ENCODE results near the gene TVP23C. TPM values are rescaled to one million over a fixed set of nuclear protein-coding genes. Genes with fewer than 3 reads are reported as not detected.
A peak's percentile ranks its signal among the peaks of the same experiment; 100 is the strongest.

The TVP23C gene
- total RNA-seq, 1 experiment from 2014 or later: 9.0 TPM

DNA sequence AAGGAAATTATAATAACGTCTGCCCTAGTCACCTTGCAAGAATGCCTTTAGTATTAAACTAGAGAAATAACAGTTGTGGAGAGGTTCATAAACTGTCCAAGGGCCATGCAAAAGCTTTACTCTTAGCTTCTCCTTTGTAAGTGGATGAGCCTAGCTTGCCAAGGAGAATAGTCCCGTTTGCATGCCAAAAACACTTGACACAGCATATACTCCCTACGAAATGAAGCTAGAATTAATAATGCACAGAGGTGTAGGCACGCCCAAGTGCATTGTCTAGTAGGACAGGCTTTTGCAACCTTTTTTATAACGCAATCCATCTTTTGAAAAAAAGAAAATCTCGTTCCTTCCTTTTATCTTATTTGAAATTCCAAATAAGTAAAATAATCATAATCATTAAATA is 83.1 kb downstream of the TVP23C start:
- in situ Hi-C loops (cut with HindIII; ENCODE audit: low pct_unique_long_range_greater_than_20kb, low sequenced_read_pairs): loop anchor here (25.0 kb wide), 1 partner anchor 93 kb away; no protein-coding TSS in a partner anchor
- DNase-seq (ENCODE audit: low read depth, low spot score): no peak

DNA sequence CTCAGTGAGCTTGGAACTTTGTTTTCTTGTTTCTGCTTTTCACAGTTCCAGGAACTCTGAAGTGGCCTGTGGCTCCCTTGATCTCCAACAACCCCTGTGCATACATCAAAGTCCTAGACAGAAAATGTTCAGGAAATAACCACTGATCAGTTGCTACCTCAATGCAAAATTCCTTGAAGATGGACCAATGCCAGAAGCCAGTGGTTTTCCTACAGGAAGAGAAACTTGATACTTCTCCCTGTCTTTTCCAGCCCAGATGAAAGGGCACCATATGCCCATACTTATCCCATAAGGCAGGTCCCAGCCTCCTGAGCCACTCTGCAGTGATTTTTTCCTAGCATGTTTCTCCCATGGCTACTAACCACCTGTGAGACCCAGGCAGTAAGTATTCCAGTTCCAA is 83.6 kb downstream of the TVP23C start:
- in situ Hi-C loops (cut with HindIII; ENCODE audit: low pct_unique_long_range_greater_than_20kb, low sequenced_read_pairs): loop anchor here (25.0 kb wide), 1 partner anchor 92 kb away; no protein-coding TSS in a partner anchor
- DNase-seq (ENCODE audit: low read depth, low spot score): peak; percentile 64

DNA sequence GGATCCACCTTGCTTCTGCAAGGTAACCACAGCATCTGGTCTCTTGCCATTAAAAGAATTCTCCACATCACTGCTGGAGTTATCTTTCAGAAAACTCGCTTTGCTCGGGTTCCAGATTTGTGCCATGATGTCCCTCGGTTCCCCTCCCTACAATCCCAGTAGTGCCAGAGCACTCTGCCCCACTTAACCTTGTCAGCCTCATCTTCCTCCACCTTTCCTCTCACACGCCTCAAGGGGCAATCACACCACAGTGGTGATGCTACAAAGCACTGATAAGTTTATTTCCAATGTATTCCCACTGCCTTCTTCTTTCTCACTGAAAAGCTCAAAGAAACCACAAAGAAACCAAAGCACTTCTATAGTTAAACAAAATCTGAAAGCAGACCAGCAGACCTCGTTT is 84.4 kb downstream of the TVP23C start:
- in situ Hi-C loops (cut with HindIII; ENCODE audit: low pct_unique_long_range_greater_than_20kb, low sequenced_read_pairs): loop anchor here (25.0 kb wide), 1 partner anchor 92 kb away; no protein-coding TSS in a partner anchor
- no peak for DNase-seq (ENCODE audit: low read depth, low spot score)

DNA sequence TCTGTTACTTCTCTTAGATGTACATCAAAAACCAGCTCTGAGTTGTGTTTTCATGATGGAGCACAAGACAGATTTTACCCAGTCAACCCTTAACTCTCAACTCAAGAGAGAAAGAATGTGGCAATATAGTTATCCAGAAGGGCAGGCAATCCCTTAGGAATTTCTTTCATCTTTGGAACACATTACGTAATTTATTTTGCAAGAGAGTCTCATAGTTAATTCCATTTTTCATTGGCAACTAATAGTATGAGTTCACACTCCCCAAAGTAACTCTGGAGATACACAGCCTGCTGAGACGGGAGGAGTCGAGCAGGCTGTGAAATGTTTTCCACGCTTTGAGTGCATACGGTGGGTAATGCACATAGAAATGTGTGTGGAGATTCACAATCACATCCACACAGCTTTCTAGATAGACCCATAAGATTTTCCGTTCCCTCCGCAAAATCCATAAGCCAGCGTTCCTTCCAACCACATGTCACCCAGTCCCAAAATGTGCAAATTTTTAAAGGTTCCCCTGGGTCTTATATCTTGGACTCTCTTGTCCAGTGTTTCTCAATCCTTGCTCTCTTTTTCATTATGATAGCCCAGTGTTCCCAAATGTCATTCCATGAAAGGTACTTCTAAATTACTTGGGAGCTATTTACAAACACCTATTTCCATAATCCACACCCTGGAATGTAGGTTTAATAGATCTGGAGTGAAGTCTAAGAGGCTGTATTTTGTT is 87.5 kb downstream of the TVP23C start:
- in situ Hi-C loops (cut with HindIII; ENCODE audit: low pct_unique_long_range_greater_than_20kb, low sequenced_read_pairs): loop anchor here (25.0 kb wide), 1 partner anchor 88 kb away; no protein-coding TSS in a partner anchor
- no peak for DNase-seq (ENCODE audit: low read depth, low spot score)

DNA sequence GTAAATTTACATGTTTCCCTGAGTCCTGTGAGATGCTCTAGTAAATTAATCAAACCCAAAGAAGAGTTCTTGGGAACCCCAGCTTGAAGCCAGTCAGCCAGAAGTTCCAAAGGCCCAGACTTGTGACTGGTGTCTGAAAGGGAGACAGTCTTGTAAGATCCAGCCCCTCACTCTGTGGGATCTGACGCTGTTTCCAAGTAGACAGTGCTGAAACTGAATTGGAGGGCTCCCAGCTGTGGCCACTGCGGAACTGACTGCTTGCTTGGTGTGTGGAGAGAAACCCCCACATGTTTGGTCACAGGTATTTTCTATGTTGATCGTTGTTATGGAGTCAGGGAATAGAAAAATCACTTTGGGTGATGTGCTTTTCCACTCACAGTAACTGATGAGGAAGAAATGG is 90.4 kb downstream of the TVP23C start:
- in situ Hi-C loops (cut with HindIII; ENCODE audit: low pct_unique_long_range_greater_than_20kb, low sequenced_read_pairs): no loop called here
- DNase-seq (ENCODE audit: low read depth, low spot score): no peak

DNA sequence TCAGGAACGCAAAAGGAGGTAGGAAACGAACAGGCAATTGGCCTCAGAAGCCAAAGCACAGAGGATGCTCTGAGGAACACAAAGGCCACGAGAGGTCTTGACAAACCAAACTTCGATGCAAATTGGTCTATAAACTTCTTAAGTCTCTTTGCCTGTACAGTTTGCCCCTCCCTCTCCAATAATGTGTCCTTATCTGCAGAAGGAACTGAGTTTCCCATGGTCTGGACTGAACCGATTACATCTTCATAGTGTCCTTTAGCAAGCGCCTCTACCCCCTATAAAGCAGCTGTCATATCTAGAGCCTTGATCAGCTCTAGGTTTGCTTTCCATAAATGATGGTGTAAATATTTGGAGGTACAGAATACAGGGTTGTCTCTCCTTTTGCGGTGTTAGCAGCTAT is 92.7 kb downstream of the TVP23C start:
- in situ Hi-C loops (cut with HindIII; ENCODE audit: low pct_unique_long_range_greater_than_20kb, low sequenced_read_pairs): no loop called here

DNA sequence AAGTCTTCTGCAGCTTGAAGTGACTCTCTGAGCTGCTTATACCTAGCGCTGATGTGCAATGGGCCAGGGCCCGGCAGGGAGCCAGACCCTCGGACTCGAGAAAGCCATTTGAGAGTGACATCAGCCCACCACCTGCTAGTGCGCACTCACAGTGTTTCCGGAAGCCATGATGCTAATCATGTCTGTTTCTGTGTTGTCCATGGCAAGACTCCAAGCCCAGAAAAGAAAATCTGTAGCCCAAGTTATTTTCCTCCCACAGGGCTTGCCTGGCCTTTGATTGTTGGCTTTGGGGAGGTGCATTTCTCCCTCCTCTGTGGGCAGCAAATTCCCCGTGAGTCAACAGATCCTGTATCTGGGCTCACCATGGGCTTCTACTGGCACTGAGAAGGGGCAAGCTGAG is 94.0 kb downstream of the TVP23C start:
- in situ Hi-C loops (cut with HindIII; ENCODE audit: low pct_unique_long_range_greater_than_20kb, low sequenced_read_pairs): no loop called here
- DNase-seq (ENCODE audit: low read depth, low spot score): no peak

More for the DNA sequence above, 92.7 kb downstream of the TVP23C start:
- DNase-seq (ENCODE audit: low read depth, low spot score): no peak

DNA sequence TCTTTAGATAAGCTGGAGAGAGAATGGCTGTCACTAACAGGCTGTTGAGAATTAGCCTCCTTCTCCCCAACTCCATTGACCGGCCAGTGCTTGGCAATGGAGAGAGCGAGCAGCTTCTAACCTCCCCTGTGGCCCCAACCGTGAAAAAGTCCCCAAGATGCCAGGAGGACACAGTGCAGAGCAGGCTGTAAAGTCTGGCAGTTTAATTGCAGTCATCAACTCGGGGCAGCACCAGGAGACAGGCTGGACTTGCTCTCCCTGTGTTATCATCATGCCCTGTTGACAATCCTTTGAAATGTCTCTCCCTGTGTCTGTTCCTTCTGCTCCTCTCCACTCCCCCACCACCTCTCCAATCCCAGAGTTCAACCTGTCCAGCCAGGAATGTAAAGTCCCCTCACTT is 95.2 kb downstream of the TVP23C start:
- DNase-seq (ENCODE audit: low read depth, low spot score): no peak
- in situ Hi-C loops (cut with HindIII; ENCODE audit: low pct_unique_long_range_greater_than_20kb, low sequenced_read_pairs): no loop called here

DNA sequence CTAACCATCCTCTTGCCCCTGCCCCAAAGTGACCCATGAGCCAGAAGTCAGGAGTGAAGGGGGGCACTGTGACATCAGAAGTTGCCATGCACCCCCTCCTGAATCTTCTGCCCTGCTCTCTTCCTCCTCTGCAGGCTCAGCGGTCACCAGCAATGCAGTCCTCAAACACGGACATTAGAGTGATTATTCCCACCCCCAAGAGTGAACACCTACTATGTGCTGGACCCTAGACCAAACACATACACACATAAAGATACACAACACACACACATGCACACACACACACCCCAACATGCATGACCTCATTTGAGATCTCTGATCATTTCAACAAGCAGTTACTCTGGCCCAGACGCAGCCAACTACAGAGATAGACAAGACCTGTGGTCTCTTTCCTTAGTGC is 95.7 kb downstream of the TVP23C start, which contains the start of gene CDRT4:
Gene CDRT4, minus strand, starts transcription at position 30 of the 400 bp plus-strand sequence. CDS start 27,383 bp downstream, outside the sequence.
- in situ Hi-C loops (cut with HindIII; ENCODE audit: low pct_unique_long_range_greater_than_20kb, low sequenced_read_pairs): no loop called here
- no peak for DNase-seq (ENCODE audit: low read depth, low spot score)

DNA sequence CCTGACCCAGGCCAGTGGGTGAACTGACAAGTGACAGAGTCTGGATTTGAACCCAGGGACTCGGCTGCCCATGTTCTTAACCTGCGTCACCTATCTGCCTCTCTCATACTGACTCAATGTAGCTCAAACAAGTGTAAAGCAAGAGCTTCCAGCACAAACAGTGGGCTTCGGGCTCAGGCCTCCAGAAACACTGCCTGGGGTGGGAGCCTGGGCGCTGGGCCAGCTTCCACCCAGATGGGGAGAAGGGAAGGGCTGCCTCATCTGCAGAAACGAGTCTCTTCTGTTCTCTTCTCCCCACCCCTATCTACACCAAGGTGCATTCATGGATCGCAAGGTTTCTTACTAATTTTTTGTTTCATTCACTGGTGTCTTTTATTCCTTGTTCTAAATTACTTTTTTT is 97.2 kb downstream of the TVP23C start:
- in situ Hi-C loops (cut with HindIII; ENCODE audit: low pct_unique_long_range_greater_than_20kb, low sequenced_read_pairs): no loop called here

DNA sequence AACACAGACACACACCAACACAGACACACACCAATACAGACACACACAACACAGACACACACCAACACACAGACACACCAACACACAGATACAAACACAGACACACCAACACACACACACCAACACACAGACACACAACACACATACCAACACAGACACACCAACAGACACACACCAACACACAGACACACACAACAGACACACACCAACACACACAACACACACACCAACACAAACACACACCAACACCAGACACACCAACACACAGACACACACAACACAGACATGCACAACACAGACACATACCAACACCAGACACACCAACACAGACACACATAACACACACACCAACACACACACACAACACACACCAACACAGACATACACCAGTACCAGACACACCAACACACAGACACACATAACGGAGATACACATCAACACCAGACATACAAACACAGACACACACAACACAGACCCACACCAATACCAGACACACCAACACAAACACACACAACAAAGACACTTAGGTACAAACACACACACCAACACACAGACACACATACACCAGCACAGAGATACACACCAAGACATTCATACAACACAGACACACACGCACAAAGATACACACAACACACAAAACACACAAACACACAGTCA is 98.1 kb downstream of the TVP23C start:
- in situ Hi-C loops (cut with HindIII; ENCODE audit: low pct_unique_long_range_greater_than_20kb, low sequenced_read_pairs): no loop called here
- no peak for DNase-seq (ENCODE audit: low read depth, low spot score)

More for the DNA sequence above, 97.2 kb downstream of the TVP23C start:
- no peak for DNase-seq (ENCODE audit: low read depth, low spot score)

DNA sequence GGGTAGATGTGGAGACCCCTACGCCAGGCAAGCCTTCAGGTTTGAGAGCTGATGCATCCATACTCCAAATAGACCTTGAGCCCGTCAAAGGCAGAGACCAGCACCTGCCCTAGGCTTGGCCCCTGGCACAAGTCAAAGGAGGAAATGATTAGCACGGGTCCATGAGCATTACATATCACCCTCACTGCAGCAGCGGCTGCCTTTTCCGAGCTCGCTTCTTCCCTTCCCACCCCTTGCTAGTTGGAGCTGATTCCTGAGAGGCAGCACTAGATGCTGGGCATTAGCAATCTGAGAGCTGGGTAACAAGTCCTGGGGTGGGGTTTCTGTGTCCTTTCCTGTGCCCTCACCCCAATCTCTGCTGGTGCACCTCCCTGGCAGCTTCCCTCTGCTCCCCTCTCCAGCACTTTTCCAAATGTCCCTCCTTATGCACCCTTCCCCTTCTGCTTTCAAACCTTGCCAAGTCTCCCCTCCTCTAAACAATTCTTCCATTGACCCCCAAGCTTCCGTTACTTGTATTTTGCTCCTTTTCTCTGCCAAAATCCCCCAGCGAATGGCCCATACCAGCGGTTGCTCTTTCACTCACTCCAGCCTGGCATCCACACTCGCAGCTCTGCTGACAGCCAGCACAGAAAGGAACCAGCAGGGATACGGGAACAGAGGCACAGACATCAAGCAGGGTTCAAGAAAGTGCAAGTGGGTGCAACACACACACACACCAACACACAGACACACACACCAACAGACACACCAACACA is 98.9 kb downstream of the TVP23C start:
- no peak for DNase-seq (ENCODE audit: low read depth, low spot score)
- in situ Hi-C loops (cut with HindIII; ENCODE audit: low pct_unique_long_range_greater_than_20kb, low sequenced_read_pairs): no loop called here

DNA sequence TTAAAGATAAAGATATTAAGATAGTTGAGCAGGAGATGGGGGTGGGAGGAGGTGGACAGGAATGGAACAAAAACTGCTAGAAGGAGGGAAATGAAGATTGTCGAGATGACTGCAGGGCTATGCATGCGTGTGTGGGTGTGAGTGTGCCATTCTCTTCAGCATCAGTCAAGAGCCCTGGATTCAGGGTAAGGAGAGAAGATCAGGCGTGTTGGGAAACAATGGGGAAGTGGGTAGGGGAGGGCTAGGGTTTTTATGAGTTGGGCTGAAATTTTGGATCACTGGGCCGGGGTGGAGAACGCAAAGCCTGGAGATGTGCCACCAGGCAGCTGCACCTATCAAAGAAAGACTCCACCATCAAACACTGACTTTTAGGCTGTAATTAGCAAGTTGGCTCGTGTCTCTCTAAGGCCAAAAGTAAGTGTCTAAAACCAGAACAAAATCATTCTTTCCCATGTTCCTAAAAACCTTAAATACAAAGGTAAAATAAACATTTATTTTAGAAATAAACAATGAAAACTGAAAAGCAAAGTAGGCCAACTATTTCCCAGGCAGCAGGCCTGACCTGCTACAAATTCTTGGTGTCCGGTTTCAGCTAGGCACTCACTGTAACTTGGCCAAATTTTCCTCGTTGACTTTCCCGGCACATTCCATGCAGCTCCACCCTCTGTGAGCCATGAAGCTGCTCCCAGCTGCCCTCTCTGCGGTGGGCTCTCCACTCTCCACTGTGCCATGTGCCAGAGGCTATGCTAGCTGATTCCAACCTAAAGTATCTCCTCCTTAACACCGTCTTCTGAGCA is 100.1 kb downstream of the TVP23C start:
- in situ Hi-C loops (cut with HindIII; ENCODE audit: low pct_unique_long_range_greater_than_20kb, low sequenced_read_pairs): no loop called here
- DNase-seq (ENCODE audit: low read depth, low spot score): no peak

DNA sequence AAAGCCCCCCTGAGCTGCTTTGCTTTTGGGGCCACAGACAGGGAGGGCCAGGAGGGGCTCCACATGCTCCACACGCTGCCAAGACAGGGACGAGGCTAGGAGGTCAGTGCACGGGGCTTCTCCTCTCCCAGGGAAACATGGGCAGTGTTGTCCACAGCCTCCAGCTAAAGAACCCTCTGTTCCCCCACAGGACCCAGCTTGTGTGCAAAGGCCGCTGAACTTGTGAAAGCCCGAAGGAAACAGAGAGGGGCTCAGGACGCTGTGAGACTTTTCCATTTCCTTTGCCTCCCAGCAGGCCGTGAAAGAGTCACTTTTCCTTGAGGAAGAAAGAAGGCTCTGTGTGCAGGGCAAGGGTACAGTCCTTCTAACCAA is 105.6 kb downstream of the TVP23C start:
- DNase-seq (ENCODE audit: low read depth, low spot score): peak; percentile 60
- in situ Hi-C loops (cut with HindIII; ENCODE audit: low pct_unique_long_range_greater_than_20kb, low sequenced_read_pairs): no loop called here

DNA sequence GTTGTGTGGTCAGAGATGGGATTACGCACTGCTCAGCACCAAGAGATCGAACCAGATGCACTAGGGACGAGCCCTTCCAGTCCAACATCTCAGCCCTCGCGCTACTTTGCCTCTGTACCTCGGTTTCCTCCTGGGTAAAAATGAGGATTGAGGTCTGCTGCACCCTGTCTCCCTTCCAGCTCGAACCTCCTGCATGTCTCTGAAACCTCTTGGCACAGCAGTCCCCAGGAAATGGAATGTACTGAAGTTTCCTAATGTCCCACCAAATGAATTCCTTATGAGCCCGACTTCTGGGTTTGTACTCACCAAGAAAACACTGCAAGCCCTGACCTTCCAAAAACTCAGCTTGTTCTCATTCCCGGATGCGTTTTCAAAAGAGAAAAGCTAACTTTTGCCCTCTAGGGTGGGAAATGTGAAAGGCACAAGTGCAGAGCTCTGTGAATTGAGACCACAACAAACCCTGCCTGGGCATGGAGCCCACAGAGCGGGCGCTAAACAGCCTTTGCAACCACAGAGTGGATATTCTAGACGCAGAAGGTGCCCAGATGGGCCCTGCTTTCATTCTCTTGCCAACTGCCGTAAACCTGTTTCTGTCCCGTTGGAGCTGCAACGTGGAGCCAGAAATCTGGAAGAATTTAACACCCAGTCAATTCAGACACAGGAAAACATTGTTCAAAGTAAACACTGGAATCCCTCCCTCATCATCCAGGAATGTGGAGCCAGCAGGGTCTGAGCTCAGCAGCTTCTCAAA is 106.1 kb downstream of the TVP23C start:
- peak; percentile 74 for DNase-seq (ENCODE audit: low read depth, low spot score)
- in situ Hi-C loops (cut with HindIII; ENCODE audit: low pct_unique_long_range_greater_than_20kb, low sequenced_read_pairs): no loop called here

DNA sequence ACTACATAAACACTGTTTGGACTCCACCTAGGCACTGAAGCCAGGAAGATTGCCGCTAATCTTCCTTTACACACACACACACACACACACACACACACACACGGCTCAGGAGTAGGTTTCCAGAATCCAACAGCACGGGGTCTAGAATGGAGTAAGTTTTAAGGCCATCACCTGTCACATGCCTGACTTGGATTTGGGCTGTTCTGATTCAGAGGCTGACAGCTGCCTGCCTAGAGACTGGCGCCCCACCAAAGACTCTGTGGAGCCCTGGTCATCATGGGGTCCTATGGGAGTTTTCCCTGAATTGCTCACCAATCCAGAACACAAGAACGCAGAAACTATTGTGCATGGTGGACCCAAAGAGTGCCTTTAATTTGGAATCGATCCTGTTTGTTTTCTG is 106.8 kb downstream of the TVP23C start:
- in situ Hi-C loops (cut with HindIII; ENCODE audit: low pct_unique_long_range_greater_than_20kb, low sequenced_read_pairs): no loop called here
- DNase-seq (ENCODE audit: low read depth, low spot score): no peak

DNA sequence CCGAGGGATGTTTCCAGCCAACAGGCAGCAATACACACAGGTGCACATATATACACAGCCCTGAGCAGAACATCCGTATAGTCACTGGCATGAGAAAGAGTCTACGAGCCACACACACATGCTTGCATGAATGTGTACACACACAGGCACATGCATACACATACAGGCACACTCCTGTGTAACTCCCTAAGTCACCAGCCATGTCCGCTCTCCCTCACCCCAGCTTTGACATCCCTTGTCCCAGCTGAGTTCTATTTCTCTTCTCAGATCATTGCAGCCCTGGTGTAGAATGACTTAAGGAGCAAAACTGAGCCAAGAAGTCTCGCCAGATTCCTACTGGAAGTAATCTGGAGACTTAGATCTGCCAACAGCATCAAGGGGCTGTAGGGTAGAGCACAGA is 108.9 kb downstream of the TVP23C start:
- in situ Hi-C loops (cut with HindIII; ENCODE audit: low pct_unique_long_range_greater_than_20kb, low sequenced_read_pairs): no loop called here
- no peak for DNase-seq (ENCODE audit: low read depth, low spot score)
